H1 (cell line): Measurements from ENCODE around the gene CPNE4. TPM values are rescaled to one million over a fixed set of nuclear protein-coding genes. Genes with fewer than 3 reads are reported as not detected.

Experiments
- CTCF ChIA-PET: fragments of 300-600 bp; sonication (Branson Sonifier 250); formaldehyde crosslinking; loops from one replicate; lab custom pipeline; 2021; ENCODE audit not compliant: partially characterized antibody; lab: Charles Lee
- POLR2A ChIA-PET: fragments of 300-600 bp; sonication (Branson Sonifier 250); formaldehyde crosslinking; loops from one replicate; lab custom pipeline; 2021; ENCODE audit warnings: inconsistent platforms; ENCODE audit not compliant: partially characterized antibody; lab: Charles Lee
- DNase-seq, 2 experiments: peaks; one replicate each; pipeline versions ENCODE4 v3.0.0 to v3.0.0-alpha.2; 2010 to 2022; ENCODE audit warnings: low spot score in 2 of 2, low read depth in 1 of 2, mixed read lengths in 1 of 2
- FAIRE-seq: peaks from 2 replicates; lab custom pipeline; 2011; peaks lifted over from hg19 to GRCh38; lab: Jason Lieb, UNC
- H2AFZ ChIP-seq: 2 replicates; pipeline ENCODE4 v1.8.1; 2012; ENCODE audit warnings: low read length, inconsistent platforms
- H2AK5ac ChIP-seq: 2 replicates; pipeline ENCODE4 v1.6.1; 2013; ENCODE audit warnings: low read depth, low read length
- H2BK120ac ChIP-seq: replicated peaks from 2 replicates; pipeline ENCODE3; 2013; ENCODE audit warnings: low read depth, low read length, inconsistent platforms
- H2BK12ac ChIP-seq: 2 replicates; pipeline ENCODE4 v1.6.1; 2013; ENCODE audit warnings: low read depth, low read length
- H2BK15ac ChIP-seq: 2 replicates; pipeline ENCODE4 v1.6.1; 2013; ENCODE audit warnings: low read length
- H2BK20ac ChIP-seq: 2 replicates; pipeline ENCODE4 v1.6.1; 2013; ENCODE audit warnings: low read length
- H2BK5ac ChIP-seq: 2 replicates; pipeline ENCODE4 v1.6.1; 2013; ENCODE audit warnings: low read depth, low read length
- H3K14ac ChIP-seq: 2 replicates; pipeline ENCODE4 v1.6.1; 2013; ENCODE audit warnings: inconsistent platforms; ENCODE audit not compliant: insufficient read length
- H3K18ac ChIP-seq: 2 replicates; pipeline ENCODE4 v1.6.1; 2013; ENCODE audit warnings: low read length; ENCODE audit errors: extremely low read depth
- H3K23ac ChIP-seq: 2 replicates; pipeline ENCODE4 v1.6.1; 2013; ENCODE audit warnings: inconsistent platforms; ENCODE audit not compliant: insufficient read length
- H3K23me2 ChIP-seq: 2 replicates; pipeline ENCODE4 v1.6.1; 2013; ENCODE audit warnings: low read depth, low read length
- H3K27ac ChIP-seq: 2 replicates; pipeline ENCODE4 v1.6.1; 2011; ENCODE audit warnings: low read depth, low read length, inconsistent platforms
- H3K27me3 ChIP-seq, 4 experiments: replicated peaks in 1 of 4; 1 replicate in 1 of 4; 2 replicates in 3 of 4; pipeline versions ENCODE4 v1.6.1 to v1.8.1; 2011 to 2013; ENCODE audit warnings: low read length in 3 of 4, mild to moderate bottlenecking in 3 of 4, inconsistent platforms in 2 of 4, mixed read lengths in 2 of 4, moderate library complexity in 1 of 4; ENCODE audit not compliant: control insufficient read depth in 3 of 4, insufficient read depth in 3 of 4; ENCODE audit errors: extremely low read depth in 1 of 4
- H3K36me3 ChIP-seq, 4 experiments: 2 replicates each; pipeline versions ENCODE4 v1.6.1 to v1.8.1; 2011 to 2013; ENCODE audit warnings: mild to moderate bottlenecking in 4 of 4, low read length in 3 of 4, moderate library complexity in 2 of 4, control low read depth in 1 of 4, inconsistent platforms in 1 of 4; ENCODE audit not compliant: insufficient read depth in 4 of 4, control insufficient read depth in 2 of 4
- H3K4ac ChIP-seq: replicated peaks from 2 replicates; pipeline ENCODE3; 2013; ENCODE audit warnings: low read length, low read depth, mixed read lengths, inconsistent platforms; ENCODE audit not compliant: insufficient read length
- H3K4me1 ChIP-seq, 4 experiments: replicated peaks in 1 of 4; 1 replicate in 1 of 4; 2 replicates in 3 of 4; pipeline versions ENCODE4 v1.6.1 to v1.8.1; 2011 to 2013; ENCODE audit warnings: low read length in 3 of 4, inconsistent platforms in 2 of 4, mixed read lengths in 1 of 4; ENCODE audit not compliant: insufficient read depth in 4 of 4, control insufficient read depth in 3 of 4
- H3K4me2 ChIP-seq, 2 experiments: 2 replicates each; pipeline versions ENCODE4 v1.6.1 to v1.8.1; 2011 to 2013; ENCODE audit warnings: low read depth in 2 of 2, low read length in 2 of 2, control low read depth in 1 of 2, inconsistent platforms in 1 of 2, mild to moderate bottlenecking in 1 of 2; ENCODE audit not compliant: insufficient read depth in 1 of 2
- H3K4me3 ChIP-seq, 4 experiments: fragments of 200-600, 300-600 bp in 1 of 4; sonication (generic), shearing (Covaris generic), sonication (Bioruptor Twin) in 1 of 4; 2 replicates each; pipeline versions ENCODE4 v1.5.1 to v1.8.1; 2011 to 2016; ENCODE audit warnings: low read length in 4 of 4, low read depth in 3 of 4, control low read depth in 2 of 4, inconsistent platforms in 2 of 4, mild to moderate bottlenecking in 2 of 4, mixed read lengths in 1 of 4, moderate library complexity in 1 of 4; ENCODE audit not compliant: insufficient read depth in 2 of 4; ENCODE audit errors: extremely low read depth in 1 of 4
- H3K56ac ChIP-seq: replicated peaks from 2 replicates; pipeline ENCODE3; 2013; ENCODE audit warnings: low read depth, mild to moderate bottlenecking, mixed read lengths, low read length, inconsistent platforms; ENCODE audit not compliant: insufficient read length
- H3K79me1 ChIP-seq: 2 replicates; pipeline ENCODE4 v1.6.1; 2013; ENCODE audit warnings: low read depth, low read length, control low read depth
- H3K79me2 ChIP-seq, 2 experiments: 2 replicates each; pipeline versions ENCODE4 v1.6.1 to v1.8.1; 2012 to 2013; ENCODE audit warnings: low read length in 2 of 2, mild to moderate bottlenecking in 2 of 2, inconsistent platforms in 1 of 2; ENCODE audit not compliant: insufficient read depth in 2 of 2, control insufficient read depth in 1 of 2
- H3K9ac ChIP-seq, 4 experiments: replicated peaks in 1 of 4; 1 replicate in 1 of 4; 2 replicates in 3 of 4; pipeline versions ENCODE4 v1.6.1 to v1.8.1; 2011 to 2013; ENCODE audit warnings: low read depth in 3 of 4, low read length in 3 of 4, control low read depth in 2 of 4, mild to moderate bottlenecking in 2 of 4, moderate library complexity in 2 of 4, inconsistent platforms in 1 of 4; ENCODE audit errors: extremely low read depth in 1 of 4
- H3K9me3 ChIP-seq, 2 experiments: 2 replicates each; pipeline versions ENCODE4 v1.6.1 to v1.8.1; 2012 to 2013; ENCODE audit warnings: mild to moderate bottlenecking in 2 of 2, moderate library complexity in 2 of 2, control low read depth in 1 of 2, inconsistent platforms in 1 of 2, low read depth in 1 of 2, low read length in 1 of 2, mixed read lengths in 1 of 2; ENCODE audit not compliant: insufficient read depth in 2 of 2
- H4K20me1 ChIP-seq, 2 experiments: replicated peaks in 1 of 2; 2 replicates each; pipeline versions ENCODE3 to v1.8.1; 2011 to 2013; ENCODE audit warnings: inconsistent platforms in 2 of 2, low read length in 2 of 2, mild to moderate bottlenecking in 1 of 2; ENCODE audit not compliant: insufficient read depth in 2 of 2, control insufficient read depth in 1 of 2
- H4K5ac ChIP-seq: 2 replicates; pipeline ENCODE4 v1.6.1; 2013; ENCODE audit warnings: low read length, low read depth, mixed read lengths, inconsistent platforms; ENCODE audit not compliant: insufficient read length
- H4K8ac ChIP-seq: 2 replicates; pipeline ENCODE4 v1.8.0; 2013; ENCODE audit warnings: mild to moderate bottlenecking, moderate library complexity, low read length, inconsistent platforms; ENCODE audit not compliant: insufficient read depth; ENCODE audit errors: extremely low read depth
- H4K91ac ChIP-seq: replicated peaks from 2 replicates; pipeline ENCODE3; 2013; ENCODE audit warnings: low read length, mixed read lengths, inconsistent platforms; ENCODE audit not compliant: insufficient read length
- KDM1A ChIP-seq: fragments of 200-600, 300-600 bp; sonication (generic); IDR thresholded peaks from 2 replicates; pipeline ENCODE4 v1.7.1; 2016; ENCODE audit warnings: mild to moderate bottlenecking, low read length, borderline replicate concordance
- RAD21 ChIP-seq, 2 experiments: IDR thresholded peaks in 1 of 2; conservative IDR thresholded peaks in 1 of 2; 2 replicates each; pipeline ENCODE4 v1.6.1; 2011; ENCODE audit warnings: low read depth in 2 of 2, low read length in 2 of 2, improper control_type of control experiment in 1 of 2, inconsistent platforms in 1 of 2, mild to moderate bottlenecking in 1 of 2, moderate library complexity in 1 of 2
- WGBS, 2 experiments: shearing (Covaris generic) in 1 of 2; methylation state at CpG; one replicate each; pipeline versions ENCODE4 v1.1.6 to v1.1.7; 2013 to 2015; ENCODE audit warnings: low lambda C conversion rate in 2 of 2, mixed read lengths in 2 of 2, inconsistent platforms in 1 of 2, low coverage in 1 of 2, missing lambda C conversion rate in 1 of 2; ENCODE audit not compliant: insufficient replicate concordance in 2 of 2, insufficient coverage in 1 of 2, insufficient read length in 1 of 2; ENCODE audit errors: extremely low coverage in 1 of 2, missing lambda C conversion rate in 1 of 2; 5-methylcytosine and 5-hydroxymethylcytosine counted together
- polyA plus RNA-seq, 7 experiments: library from polyadenylated mRNA; depleted of rRNA in 3 of 7; stranded (reverse) in 5 of 7; unstranded in 2 of 7; fragments of >200 nt in 5 of 7; fragments of 200-250 nt in 2 of 7; gene quantifications; 1 replicate in 5 of 7; 2 replicates in 1 of 7; 4 replicates in 1 of 7; pipeline versions ENCODE4 v1.2.1 to v1.2.3, GENCODE V29; 2011 to 2013; ENCODE audit warnings: missing spikeins in 2 of 7, mixed read lengths in 2 of 7
- total RNA-seq: library from RNA; stranded (reverse); fragmentation: NEBNext Ultra II Directional; extraction: Animal tissue kit (Norgen Biotek cat#: 25700); gene quantifications from 2 replicates; pipeline ENCODE4 v1.2.1, GENCODE V29; 2021

The CPNE4 gene
- total and polyA plus RNA-seq, 2 of the 8 experiments (the other 6 are each of a cell fraction or from before 2014, with no cell fraction given) = 0.82 to 3.8 TPM

DNA sequence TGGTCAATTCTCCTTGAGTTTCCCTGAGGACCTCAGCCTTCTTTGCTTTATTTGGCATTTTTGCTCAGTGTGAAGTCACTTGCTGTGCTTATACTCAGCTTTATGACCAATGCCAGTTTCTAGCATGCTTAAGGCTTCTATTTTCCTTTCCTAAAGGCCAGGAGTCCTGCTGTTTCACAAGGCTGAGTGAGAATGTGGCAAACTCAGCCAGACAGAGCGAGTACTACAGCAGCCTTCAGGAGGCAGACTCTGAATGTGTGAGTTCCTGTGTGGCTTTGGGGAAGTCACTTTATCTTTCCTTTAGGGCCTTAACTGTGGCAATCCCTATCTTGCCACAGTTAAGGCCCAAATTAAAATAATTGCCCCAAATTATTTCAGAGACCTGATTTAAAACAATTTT lies 318.8 kb downstream of the CPNE4 start:
- Histone ChIP-seq H3K4ac (no peak overlapping the region), H2BK20ac (no peak overlapping the region), H3K79me1 (no peaks in the 10 kb centered on the region), H3K9me3 (no peaks in the 10 kb centered on the region), H2AFZ (no peak overlapping the region), H3K18ac (no peak overlapping the region), H3K23ac (no peak overlapping the region), H2BK5ac (no peak overlapping the region), H3K14ac (no peak overlapping the region), H2BK12ac (no peak overlapping the region), H3K4me3 (no peak overlapping the region), H4K20me1 (no peaks in the 10 kb centered on the region), H3K9ac (no peak overlapping the region), H3K79me2 (no peaks in the 10 kb centered on the region), H4K5ac (no peak overlapping the region), H3K27ac (no peak overlapping the region), H4K8ac (no peak overlapping the region), H2BK120ac (no peak overlapping the region), H3K23me2 (no peaks in the 10 kb centered on the region), H3K27me3 (no peaks in the 10 kb centered on the region), H4K91ac (no peak overlapping the region), H3K4me1 (peaks cover 1 to 4% (median 2%) of the 10 kb centered on the region in 4 experiments; a peak in 5 of 7 replicates), H3K56ac (no peak overlapping the region), H2BK15ac (no peak overlapping the region), H2AK5ac (no peak overlapping the region), H3K36me3 (no peaks in the 10 kb centered on the region), H3K4me2 (no peak overlapping the region)
- TF ChIP-seq KDM1A (no peak), RAD21 (IDR thresholded peaks at IDR 0.05 in 1 of 2, conservative IDR thresholded peaks at IDR 0.05 in 1 of 2; ENCODE audit: low read depth in 2 of 2, low read length in 2 of 2) (0 out of 4 replicates have a peak, but pooled peaks of 1 of the 2 experiments have one; percentile 4)
- FAIRE-seq (no peak), DNase-seq (no peak)
- 50% methylated on average over 1 of the region's 1 CpG; no CpG with 5 or more reads in 1 of the 2 experiments for WGBS, 2 experiments
- ChIA-PET POLR2A (no interaction called here), CTCF (interaction anchor here (0.5 to 1.6 kb wide), 2 partner anchors 43 to 147 kb away, joined by 3 to 5 read pairs; no protein-coding TSS in a partner anchor)
